HG02571 (cell line): ENCODE results near the gene DHCR24.

ENCODE experiments used
- ATAC-seq: cut with Tn5 transposase; IDR thresholded peaks from one replicate; pipeline ENCODE4 v1.9.1; 2021; ENCODE audit warnings: mild to moderate bottlenecking, moderate library complexity; ENCODE audit not compliant: unreplicated experiment

Gene DHCR24

DNA sequence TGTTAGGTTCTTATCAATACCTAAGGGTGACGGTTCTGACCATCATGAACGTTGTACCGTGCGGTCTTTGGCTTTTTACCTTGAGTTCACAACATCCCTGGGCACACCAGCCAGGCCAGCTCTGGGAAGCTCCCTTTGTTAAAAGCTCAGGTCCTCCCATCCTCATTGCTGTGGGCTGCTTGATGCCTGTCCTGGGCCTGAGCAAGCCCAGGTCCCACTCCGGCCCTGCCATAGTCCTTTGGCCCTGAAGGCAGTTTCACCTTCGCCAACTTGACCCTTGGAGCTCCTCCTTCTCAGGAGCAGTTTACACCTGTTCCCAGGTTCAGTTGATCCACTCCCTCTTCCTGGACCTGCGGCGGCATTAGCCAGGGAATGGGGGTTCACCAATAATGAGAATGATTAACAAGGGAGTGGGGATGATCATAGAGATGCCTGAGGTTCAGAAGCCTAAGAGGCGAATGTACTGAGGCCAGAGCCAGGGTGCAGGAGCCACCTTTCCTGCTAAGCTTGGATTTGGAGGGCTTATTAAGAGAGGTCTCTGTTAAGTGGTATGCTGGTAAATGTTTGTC is 40.2 kb downstream of the DHCR24 start:
- ATAC-seq: no peak

DNA sequence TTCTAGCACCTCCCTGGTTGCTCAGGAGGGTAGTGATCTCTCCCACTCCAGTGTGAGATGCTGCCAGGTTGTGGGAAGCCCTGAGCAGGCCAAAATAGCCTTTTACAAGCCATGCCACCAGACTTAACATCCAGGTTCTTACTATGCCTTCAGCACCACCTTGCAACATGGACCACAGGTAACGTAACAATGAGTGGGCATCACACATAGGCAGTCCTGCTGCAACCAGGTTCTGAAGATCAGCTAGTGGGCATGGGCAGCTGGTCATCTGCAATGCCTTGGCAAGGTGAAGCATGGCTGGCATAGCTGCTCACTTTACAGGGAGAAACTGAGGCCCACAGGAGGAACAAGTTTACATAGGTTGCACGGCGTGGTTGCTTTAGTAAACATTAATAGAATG is 40.7 kb downstream of the DHCR24 start:
- no peak for ATAC-seq

GRCh38 chr1:54845772-54846171 is 41.2 kb downstream of the DHCR24 start:
- no peak for ATAC-seq

DNA sequence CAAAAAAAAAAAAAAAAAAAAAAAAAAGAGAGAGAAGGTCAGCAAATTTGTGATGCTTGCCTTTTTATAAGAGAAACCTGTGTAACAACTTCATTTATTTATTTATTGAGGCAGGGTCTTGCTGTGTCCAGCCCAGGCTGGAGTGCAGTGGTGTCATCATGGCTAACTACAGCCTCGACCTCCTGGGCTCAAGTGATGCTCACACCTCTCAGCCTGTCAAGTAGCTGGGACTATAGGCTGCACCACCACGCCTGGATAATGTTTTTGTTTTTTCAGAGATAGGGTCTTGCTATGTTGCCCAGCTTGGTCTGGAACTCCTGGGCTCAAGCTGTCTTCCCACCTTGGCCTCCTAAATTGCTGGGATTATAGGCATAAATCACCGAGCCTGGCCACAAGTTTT is 42.4 kb downstream of the DHCR24 start:
- no peak for ATAC-seq

- no peak for ATAC-seq
Observed at GRCh38 chr1:54843449-54843848, 43.5 kb downstream of the DHCR24 start.

DNA sequence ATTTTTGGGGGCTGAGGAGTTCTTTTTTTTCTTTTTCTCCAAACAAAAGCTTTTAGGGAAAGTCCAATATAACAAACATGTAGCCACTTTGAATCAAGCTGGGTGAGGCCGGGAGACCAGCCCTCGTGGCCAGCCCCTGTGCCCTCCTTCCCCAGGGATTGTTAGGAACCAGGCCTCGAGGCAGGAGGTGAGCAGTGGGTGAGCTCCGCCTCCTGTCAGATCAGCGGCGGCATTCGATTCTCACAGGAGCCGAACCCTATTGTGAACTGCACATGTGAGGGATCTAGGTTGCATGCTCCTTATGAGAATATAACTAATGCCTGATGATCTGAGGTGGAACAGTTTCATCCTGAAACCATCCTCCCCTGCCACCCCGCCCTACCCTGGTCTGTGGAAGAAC is 44.0 kb downstream of the DHCR24 start:
- no peak for ATAC-seq

DNA sequence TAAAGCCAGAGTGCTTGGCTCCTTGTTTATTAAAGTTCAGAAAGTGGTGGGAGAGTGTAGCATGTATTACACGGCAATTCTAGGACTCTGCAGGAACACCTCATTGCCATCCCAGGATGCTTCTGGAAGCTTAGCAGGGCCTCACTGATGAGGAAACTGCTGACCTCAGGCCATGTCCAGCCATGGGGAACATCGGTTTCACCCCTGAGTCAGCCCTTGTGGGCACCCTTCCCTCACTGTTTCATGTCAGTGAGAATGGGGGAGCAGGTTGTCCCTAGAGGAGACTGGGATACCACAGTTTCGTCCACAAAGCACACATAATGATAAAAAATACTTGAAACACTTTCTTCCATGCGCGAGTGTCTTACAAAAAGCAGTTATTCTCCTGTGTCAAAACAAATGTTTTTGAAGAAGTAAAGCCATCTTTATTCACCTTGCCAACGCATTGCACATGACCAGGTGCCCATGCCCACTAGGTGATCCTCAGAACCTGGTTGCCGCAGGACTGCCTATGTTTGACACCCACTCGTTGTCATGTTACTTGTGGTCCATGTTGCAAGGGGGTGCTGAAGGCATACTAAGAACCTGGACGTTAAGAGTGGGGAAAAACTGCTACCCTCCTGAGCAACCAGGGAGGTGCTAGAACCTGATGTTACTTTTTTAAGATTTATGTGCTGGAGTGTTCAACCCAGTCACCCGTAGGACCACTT is 44.6 kb downstream of the DHCR24 start:
- ATAC-seq: no peak

- no peak for ATAC-seq
Observed at GRCh38 chr1:54839824-54840223, 47.2 kb downstream of the DHCR24 start.

- no peak for ATAC-seq
Observed at GRCh38 chr1:54838565-54839180, 48.3 kb downstream of the DHCR24 start.

- no peak for ATAC-seq
Observed at GRCh38 chr1:54837002-54837853, 49.8 kb downstream of the DHCR24 start.

DNA sequence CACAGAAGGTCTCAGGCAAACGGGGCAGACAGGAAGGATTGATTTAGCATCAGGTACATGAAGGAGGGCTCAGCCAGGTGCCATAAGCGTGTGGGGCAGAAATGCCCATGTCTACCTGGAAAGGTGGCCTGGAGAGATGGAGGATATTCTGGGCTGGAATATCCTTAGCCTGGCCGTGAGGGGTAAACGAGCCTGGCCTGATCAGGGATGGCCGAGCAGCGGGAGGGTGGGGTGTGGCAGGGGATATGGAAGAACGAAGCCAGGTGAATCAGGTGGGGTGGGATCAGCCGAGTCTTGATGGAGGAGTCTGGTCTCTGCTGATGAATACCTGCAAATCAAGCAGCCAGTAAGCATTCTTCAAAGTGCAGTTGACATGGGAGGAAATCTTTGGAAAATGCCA is 50.4 kb downstream of the DHCR24 start:
- no peak for ATAC-seq

DNA sequence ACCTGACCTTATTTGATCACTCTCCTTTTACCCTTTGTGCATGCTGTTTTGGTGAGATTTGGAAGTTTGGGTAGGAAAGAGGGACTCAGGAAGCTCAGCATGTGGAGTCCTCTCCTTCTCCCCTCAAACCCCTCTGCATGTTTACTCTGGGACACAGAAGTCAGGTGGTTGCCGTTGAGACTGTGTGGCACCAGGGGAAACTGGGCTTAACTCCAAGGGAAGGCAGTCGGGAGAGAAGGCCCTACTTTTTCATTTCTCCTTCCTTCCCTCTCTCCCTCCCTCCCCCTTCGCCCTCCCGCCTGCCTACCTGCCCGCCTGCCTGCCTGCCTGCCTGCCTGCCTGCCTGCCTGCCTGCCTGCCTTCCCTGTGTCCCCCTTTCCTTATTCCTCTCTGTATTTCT is 51.0 kb downstream of the DHCR24 start:
- ATAC-seq: no peak

DNA sequence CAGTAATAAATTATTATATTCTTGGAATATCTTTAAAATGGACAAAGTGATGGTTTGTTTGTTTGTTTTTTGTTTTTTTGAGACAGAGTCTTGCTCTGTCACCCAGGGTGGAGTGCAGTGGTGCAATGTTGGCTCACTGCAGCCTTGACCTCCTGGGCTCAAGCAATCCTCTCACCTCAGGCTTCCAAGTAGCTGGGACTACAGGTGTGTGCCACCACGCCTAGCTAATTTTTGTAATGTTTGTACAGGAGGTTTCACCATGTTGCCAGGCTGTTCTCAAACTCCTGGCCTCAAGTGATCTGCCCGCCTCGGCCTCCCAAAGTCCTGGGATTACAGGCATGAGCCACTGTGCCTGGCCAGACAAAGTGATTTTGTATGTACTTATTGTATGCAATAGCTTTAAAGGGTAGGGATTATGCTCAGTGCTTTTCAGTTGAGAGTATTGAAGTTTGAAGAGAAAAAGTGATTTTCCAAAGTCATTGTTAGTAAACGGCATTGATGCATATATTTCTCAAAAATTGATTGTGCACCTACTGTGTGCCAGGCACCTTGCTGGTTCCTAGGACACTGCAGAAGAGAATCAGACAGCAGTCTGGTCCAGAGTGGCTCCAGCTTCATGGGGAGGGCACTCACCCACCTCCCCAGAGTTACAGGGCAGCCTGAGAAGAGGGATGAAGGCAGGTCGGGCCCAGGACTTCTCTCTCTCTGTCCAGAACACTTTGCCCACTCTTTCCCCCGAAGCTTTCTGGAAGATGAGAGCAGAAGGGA is 51.7 kb downstream of the DHCR24 start:
- ATAC-seq: no peak

GRCh38 chr1:54834007-54834541 is 52.9 kb downstream of the DHCR24 start:
- ATAC-seq: no peak

- no peak for ATAC-seq
Observed at GRCh38 chr1:54833121-54833520, 53.9 kb downstream of the DHCR24 start.

DNA sequence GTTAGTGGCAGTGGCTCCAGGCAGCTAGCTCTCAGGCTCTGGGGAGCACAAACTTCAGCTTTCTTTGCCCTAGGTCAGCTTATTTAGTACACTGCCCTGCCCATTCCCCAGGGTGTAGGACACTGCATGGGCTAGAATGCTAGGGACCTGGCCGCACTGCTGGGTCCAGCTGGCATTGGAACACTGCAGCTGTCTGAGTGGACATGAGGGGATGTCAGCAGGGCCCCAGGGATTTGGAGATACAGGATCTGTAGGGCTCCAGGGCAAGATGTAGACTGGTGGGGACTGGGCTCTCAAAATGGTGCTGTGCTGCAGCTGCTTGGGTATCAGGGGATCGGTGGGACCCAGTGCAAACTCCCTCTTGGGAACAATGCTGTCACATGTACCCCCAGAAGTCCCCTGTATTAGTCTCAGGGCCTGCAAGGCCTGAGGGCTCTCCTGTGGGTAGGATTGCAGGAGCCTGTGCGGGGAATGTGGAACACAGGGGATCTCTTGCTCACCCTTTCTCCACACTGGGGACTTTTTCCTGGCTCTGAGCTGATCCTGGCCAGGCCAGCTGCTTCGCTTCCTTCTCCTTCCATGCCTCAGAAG is 60.7 kb downstream of the DHCR24 start:
- no peak for ATAC-seq

DNA sequence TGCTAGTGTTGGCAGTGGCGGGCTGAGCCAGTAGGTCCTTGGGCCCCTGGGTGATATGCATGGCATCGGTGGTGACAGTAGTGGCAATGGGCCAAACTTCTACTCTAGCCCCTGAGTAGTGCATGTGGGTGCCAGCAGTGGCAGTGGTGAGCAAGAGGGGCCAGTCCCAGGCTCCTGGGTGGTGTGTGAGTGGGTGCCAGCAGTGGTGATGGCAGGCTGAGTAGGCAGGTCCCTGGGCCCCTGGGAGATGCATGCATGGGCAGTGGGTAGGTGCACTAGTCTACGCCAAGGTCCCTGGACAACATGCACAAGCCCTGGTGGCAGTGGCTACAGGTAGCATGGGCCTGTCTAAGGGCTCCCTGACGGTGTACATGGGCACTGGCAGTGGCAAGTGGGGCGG is 61.3 kb downstream of the DHCR24 start:
- no peak for ATAC-seq

DNA sequence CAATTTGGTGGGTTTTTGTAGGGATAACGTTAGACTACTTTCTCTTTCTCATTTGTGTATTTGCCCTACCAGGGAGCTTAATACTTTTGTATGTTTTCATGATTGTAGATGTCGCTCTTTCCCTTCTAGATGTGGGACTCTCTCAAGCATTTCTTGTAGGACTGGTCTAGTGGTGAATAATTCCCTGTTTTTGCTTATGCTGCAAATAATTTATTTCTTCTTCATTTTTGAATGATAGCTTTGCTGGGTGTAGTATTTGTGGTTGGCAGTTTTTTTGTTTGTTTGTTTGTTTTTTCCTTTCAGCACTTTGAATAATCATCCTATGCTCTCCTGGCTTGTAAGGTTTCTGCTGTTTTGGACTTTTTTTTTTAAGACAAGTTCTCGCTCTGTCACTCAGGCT is 63.3 kb downstream of the DHCR24 start:
- ATAC-seq: no peak

DNA sequence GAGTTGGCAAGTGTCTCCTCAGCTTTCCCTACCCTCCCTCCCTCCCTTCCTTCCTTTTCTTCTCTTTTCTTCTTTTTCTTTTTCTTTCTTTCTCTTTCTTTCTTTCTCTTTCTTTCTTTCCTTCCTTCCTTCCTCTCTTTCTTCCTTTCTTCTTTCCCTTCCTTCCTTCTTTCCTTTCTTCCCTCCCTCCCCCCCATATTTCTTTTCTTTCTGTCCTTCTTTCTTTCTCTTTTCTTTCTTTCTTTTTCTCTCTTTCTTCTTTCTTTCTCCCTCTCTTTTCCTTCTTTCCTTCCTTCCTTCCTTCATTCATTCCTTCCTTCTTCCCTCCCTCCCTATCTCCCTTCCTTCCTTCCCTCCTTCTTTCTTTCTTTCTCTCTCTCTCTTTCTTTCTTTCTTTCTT is 67.3 kb downstream of the DHCR24 start:
- no peak for ATAC-seq

DNA sequence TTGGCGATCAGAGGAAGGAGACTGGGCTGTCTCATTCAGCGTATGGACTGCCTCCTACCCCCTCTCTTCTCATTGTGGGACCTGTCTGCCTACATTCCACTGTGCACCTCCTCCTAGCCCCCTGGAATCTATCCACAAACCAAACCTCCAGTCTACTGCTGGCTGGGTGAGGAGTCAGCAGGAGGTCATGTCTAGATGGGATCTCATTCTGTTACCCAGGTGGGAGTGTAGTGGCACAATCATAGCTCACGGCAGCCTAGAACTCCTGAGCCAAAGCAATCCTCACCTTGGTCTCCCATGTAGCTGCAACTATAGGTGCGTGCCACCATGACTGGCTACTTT is 67.8 kb downstream of the DHCR24 start:
- ATAC-seq: no peak
